Motor neuron (in vitro differentiated cells): Measurements from ENCODE around the gene LRRD1. TPM values are rescaled to one million over a fixed set of nuclear protein-coding genes. Genes with fewer than 3 reads are reported as not detected.
"Not testable (repeated sequence)": the region's sequence is repeated elsewhere in the genome, so short reads cannot be mapped to it uniquely, and the experiment has no call there.

Experiments used
- ATAC-seq, 8 experiments: fragments of 200-7000 bp; cut with Tn5 transposase; replicated peaks in 6 of 8; 2 replicates each; pipeline ENCODE4 v1.8.0; 2021; ENCODE audit warnings: mild to moderate bottlenecking in 8 of 8, moderate library complexity in 8 of 8
- H3K27ac ChIP-seq, 2 donors: fragments of 250-450 bp; sonication (Bioruptor Pico); 2 replicates each; pipeline ENCODE4 v1.9.0; 2021; ENCODE audit warnings: antibody characterized with exemption in 2 of 2, mild to moderate bottlenecking in 2 of 2, moderate library complexity in 1 of 2
- H3K4me1 ChIP-seq, 2 donors: fragments of 250-450 bp; sonication (Bioruptor Pico); replicated peaks in 1 of 2; 2 replicates each; pipeline ENCODE4 v1.6.1; 2021; ENCODE audit warnings: antibody characterized with exemption in 2 of 2, mild to moderate bottlenecking in 2 of 2, moderate library complexity in 1 of 2
- H3K4me3 ChIP-seq, 5 donors: fragments of 250-450 bp; sonication (Bioruptor Pico); 2 replicates each; pipeline ENCODE4 v1.9.0; 2021; ENCODE audit warnings: antibody characterized with exemption in 5 of 5, mild to moderate bottlenecking in 5 of 5, moderate library complexity in 4 of 5
- WGBS, 10 experiments: fragments of 450-650 bp; shearing (Covaris generic); methylation state at CpG; one replicate each; pipeline ENCODE4 v1.0.0; 2022; 5-methylcytosine and 5-hydroxymethylcytosine counted together
- in situ Hi-C, 9 experiments: fragments of 400-800 bp; cut with MboI; loops; one replicate each; pipeline ENCODE4 v1.15.0; 2021; ENCODE audit warnings: low sequenced_read_pairs in 9 of 9, low pct_unique_long_range_greater_than_20kb in 2 of 9; ENCODE audit not compliant: unreplicated experiment in 9 of 9
- total RNA-seq, 8 experiments: library from RNA; unstranded; fragments of 300-600 nt; gene quantifications; 2 replicates each; pipeline versions ENCODE4 v1.2.3 to v1.2.4, GENCODE V29; 2022

LRRD1 gene
- total RNA-seq = under 1 TPM in 7 of 8 experiments, not detected in 1; 0.10 to 1.00 (median 0.36) TPM

DNA sequence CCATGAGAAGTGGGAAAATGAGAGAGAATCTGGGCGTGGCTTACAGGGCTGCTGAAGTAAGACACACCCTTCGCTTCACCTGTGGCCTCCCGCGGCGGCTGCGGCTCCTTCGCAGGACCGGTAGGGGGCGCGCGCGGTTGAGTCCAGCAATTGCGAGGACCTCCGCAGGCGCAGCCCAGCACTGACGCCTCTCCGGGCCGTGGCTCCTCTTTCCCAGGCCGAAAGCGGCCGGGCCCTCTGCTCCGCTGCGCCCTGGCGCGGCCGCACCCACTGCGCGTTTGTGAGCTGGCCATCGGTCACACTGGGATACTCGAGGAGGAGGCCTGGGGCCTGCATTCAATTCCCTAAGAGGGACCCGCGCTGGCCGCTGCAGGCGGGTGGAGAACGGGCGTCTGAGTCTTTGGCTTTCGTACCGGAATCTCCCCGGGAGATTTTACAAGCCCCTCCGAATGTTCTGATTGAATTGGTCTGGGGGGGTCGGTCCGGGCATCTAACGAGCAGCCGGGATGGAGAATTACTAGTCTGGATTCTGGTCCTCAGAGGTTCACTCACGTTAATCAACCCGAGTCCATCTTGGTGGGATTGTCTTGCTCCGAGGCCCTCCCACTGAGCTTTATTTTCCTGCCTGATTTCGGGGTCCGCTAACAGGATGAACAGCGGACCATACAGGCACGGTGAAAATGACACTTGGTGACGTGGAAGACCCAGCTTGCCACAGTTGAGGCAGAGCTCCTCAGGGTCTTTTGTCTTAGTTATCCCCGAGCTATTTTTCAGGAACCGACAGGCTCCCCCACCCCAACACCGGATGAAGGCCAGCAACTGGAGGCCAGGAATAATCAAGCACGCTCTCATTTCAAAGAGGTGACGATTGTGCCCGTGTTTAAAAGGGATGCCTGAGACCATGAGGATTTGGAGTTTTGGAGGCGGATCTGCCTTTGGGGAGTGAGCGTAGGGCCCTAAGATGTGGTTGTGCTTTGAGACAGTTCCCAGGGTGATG is at the start of gene LRRD1:
TSS of gene LRRD1 (minus strand) at position 215 of the 997 bp plus-strand sequence. CDS start 13,940 bp downstream, outside the sequence.
- WGBS, 10 experiments = 0 to 100% (median 24%) methylated on average over 2 to 32 of the region's 60 CpGs; no CpG with 5 or more reads in 1 of the 10 experiments
- Histone ChIP-seq H3K4me1 (peaks cover 0 to 6% of the 10 kb centered on the region in 2 donors), H3K27ac (peak within 1 kb of the TSS in 1 of 2 donors; percentile 6), H3K4me3 (peak within 1 kb of the TSS in 4 of 5 donors; percentile 8 to 30 (median 26))
- peak; percentile 55 to 99 (median 83) for ATAC-seq
- in situ Hi-C loops = no loop called here

DNA sequence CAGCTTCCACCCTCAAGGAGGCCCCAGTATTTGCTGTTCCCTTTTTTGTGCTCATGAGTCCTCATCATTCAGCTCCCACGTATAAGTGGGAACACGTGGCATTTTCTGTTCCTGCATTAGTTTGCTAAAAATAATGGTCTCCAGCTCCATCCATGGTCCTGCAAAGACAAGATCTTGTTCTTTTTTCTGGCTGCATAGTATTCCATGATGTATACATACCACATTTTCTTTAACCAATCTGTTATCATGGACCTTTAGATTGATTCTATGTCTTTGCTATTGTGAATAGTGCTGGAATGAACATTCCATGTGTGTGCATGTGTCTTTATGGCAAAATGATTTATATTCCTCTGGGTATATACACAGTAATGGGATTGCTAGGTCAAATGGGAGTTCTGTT is 49.8 kb upstream of the LRRD1 start:
- no peak for ATAC-seq
- Histone ChIP-seq H3K4me1 (no peaks in the 10 kb centered on the region), H3K27ac (no peak overlapping the region), H3K4me3 (no peak overlapping the region)
- in situ Hi-C loops = loop anchor here in 1 of 9 experiments (25.0 kb wide), 1 partner anchor 209 kb away; the partner anchor contains the start of gene GATAD1
- 88 to 100% (median 100%) methylated on average over 1 to 2 of the region's 2 CpGs; no CpG with 5 or more reads in 3 of the 10 experiments for WGBS, 10 experiments

DNA sequence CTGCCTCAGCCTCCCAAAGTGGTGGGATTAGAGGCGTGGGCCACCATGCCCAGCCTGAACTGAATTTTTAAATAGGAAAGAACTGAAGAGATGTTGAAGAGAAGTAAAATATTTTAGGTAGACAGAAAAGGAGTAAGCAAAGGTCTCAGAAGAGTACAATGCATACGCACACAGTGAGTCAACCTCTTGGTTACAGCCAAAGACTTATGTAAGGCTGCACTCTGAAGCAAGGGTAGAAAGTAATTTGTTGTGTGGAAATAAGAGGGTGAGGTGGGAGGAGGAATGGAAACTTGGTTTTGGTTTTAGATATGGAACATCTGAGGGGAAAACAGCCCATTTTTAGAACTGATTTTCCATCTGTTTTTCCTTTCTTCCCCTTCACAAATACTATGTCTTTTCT is 49.2 kb upstream of the LRRD1 start:
- no peak overlapping the region for H3K27ac ChIP-seq
- no peaks in the 10 kb centered on the region for H3K4me1 ChIP-seq
- in situ Hi-C loops = loop anchor here in 1 of 9 experiments (25.0 kb wide), 1 partner anchor 209 kb away; the partner anchor contains the start of gene GATAD1
- no peak for ATAC-seq
- no peak overlapping the region for H3K4me3 ChIP-seq
- WGBS, 10 experiments = 80 to 100% (median 100%) methylated on average over 1 to 2 of the region's 2 CpGs; no CpG with 5 or more reads in 2 of the 10 experiments

DNA sequence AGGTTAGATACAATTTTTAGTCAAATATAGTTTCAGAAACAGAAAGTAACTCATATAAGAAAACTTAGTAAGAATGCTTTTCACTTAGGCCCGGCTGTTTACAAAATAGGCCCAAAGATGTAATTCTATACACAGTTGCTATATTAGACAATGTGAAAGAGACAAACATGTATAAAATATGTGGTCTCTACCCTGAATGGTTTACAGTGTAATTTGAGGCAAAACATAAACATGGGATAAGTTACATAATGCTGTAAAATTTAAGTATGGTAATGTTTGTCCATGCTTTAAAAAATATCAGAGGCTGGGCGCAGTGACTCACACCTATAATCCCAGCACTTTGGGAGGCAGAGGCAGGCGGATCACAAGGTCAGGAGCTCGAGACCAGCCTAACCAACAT is 48.0 kb upstream of the LRRD1 start:
- Histone ChIP-seq H3K4me3 (no peak overlapping the region), H3K4me1 (no peaks in the 10 kb centered on the region), H3K27ac (no peak overlapping the region)
- 86 to 100% (median 93%) methylated on average over 1 to 4 of the region's 4 CpGs; no CpG with 5 or more reads in 1 of the 10 experiments for WGBS, 10 experiments
- no peak for ATAC-seq
- in situ Hi-C loops = loop anchor here in 1 of 9 experiments (25.0 kb wide), 1 partner anchor 210 kb away; the partner anchor contains the start of gene GATAD1

DNA sequence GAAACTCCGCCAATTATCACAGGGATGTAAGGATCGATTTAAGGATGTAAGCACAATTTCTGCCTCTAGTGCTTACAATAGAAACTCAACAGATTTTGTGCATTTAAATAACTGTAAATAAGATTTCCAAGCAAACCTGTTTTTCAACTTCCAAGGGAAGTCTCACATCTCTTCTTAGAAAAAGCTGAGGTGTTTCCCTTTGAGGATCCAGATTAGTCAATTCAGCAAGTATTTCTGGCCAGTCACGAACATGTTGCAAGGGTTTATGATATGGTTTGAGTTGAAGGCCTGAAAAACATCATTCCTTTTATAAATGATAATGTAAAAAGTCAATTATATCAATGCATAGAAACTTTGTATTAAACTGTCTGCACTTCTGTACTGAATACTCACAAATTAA is 42.8 kb upstream of the LRRD1 start:
- ATAC-seq = no peak
- no peaks in the 10 kb centered on the region for H3K4me1 ChIP-seq
- no peak overlapping the region for H3K27ac ChIP-seq
- 88 to 100% (median 95%) methylated on average over 1 to 3 of the region's 3 CpGs; no CpG with 5 or more reads in 1 of the 10 experiments for WGBS, 10 experiments
- in situ Hi-C loops = no loop called here
- H3K4me3 ChIP-seq = no peak overlapping the region

DNA sequence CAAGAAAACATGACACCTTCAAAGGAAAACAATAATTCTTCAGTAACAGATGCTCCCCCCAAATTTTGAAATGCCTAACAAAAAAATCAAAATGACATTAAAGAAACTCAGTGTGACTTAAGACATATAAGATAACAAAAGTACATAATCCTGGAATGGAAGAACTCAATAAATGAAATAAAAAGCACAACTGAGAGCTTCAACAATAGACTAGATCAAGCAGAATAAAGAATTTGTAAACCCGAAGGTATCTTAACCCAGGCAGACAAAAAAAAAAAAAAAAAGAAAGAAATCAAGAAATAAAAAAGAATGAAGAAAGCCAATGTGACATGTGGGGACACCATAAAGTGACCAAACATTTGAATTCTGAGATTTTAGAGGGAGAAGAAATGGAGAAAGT is 27.7 kb upstream of the LRRD1 start:
- Histone ChIP-seq H3K27ac (no peak overlapping the region), H3K4me1 (no peaks in the 10 kb centered on the region), H3K4me3 (no peak overlapping the region)
- ATAC-seq = no peak
- in situ Hi-C loops = no loop called here
- 86 to 100% (median 97%) methylated on average over 1 of the region's 1 CpG for WGBS, 10 experiments

DNA sequence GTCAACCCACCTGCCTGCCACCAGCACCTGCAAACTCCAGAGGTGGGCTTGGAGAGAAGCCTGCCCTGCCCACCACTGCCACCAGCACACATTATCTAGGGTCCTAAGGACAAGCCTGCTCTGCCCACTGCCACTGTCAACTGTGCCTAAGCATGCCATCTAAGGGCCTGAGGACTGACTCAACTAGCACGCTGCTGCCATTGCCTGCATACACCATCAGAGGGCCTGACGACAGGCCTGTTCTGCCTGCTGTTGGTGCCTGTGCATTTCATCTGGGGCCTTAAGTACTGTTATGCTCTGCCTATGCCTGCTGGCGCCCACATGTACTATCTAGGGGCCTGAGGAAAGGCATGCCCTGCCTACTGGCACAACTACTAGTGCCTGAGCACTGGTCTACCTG is 27.0 kb upstream of the LRRD1 start:
- WGBS, 10 experiments = 100% methylated on average over 1 to 3 of the region's 3 CpGs; no CpG with 5 or more reads in 5 of the 10 experiments
- Histone ChIP-seq H3K27ac (no peak overlapping the region), H3K4me3 (no peak overlapping the region), H3K4me1 (no peaks in the 10 kb centered on the region)
- in situ Hi-C loops = no loop called here
- no peak for ATAC-seq

DNA sequence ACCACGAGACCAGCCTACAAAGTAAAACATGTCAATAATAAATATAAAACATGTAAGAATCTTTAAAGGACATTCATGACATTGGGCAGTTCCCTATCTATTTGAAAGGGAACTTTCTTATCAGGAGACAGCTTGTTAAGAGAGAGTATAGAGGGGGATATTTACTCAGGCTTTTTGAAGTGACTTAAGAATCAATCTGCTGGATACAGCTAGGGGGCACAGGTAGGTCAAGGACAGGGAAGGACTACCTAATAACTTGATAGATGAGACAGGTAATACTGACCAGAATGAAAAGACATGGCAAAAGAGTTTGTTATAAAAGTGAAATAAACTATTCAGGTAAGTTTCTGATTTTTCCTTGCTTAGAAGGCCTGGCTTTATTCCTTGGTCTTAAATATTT is 21.8 kb upstream of the LRRD1 start:
- in situ Hi-C loops = no loop called here
- WGBS, 10 experiments = 100% methylated on average over 1 of the region's 1 CpG; no CpG with 5 or more reads in 3 of the 10 experiments

DNA sequence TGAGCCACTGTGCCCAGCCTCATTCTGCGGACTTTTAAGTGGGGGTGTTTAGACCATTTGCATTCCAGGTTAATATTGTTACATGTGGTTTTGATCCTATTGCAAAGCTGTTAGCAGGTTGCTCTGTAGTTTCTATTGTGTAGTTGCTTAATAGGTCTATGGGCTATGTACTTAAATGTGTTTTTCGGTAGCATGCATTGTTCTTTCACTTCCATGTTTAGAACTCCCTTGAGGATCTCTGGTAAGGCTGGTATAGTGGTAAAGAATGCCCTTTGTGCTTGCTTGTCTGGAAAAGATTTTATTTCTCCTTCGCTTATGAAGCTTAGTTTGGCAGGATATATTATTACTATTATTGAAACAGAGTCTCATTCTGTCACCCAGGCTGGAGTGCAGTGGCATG is 13.4 kb upstream of the LRRD1 start:
- in situ Hi-C loops = no loop called here
- H3K4me1 ChIP-seq = no peaks in the 10 kb centered on the region

More for the DNA sequence above, 21.8 kb upstream of the LRRD1 start:
- Histone ChIP-seq H3K4me3 (no peak overlapping the region), H3K4me1 (no peaks in the 10 kb centered on the region), H3K27ac (no peak overlapping the region)
- no peak for ATAC-seq

DNA sequence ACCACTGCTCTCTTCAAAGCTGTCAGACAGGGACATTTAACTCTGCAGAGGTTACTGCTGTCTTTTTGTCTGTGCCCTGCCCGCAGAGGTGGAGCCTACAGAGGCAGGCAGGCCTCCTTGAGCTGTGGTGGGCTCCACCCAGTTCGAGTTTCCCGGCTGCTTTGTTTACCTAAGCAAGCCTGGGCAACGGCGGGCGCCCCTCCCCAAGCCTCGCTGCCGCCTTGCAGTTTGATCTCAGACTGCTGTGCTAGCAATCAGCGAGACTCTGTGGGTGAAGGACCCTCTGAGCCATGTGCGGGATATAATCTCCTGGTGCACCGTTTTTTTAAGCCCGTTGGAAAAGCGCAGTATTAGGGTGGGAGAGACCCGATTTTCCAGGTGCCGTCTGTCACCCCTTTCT is 10.3 kb upstream of the LRRD1 start:
- H3K4me1 ChIP-seq, H3K4me3 ChIP-seq, in situ Hi-C loops, ATAC-seq, H3K27ac ChIP-seq: not testable (repeated sequence)
- WGBS, 10 experiments = 97% methylated on average over 6 of the region's 15 CpGs; no CpG with 5 or more reads in 9 of the 10 experiments

More for the DNA sequence above, 13.4 kb upstream of the LRRD1 start:
- 89 to 100% (median 100%) methylated on average over 1 to 3 of the region's 3 CpGs; no CpG with 5 or more reads in 1 of the 10 experiments for WGBS, 10 experiments
- H3K27ac ChIP-seq = no peak overlapping the region
- ATAC-seq = no peak
- H3K4me3 ChIP-seq = no peak overlapping the region

DNA sequence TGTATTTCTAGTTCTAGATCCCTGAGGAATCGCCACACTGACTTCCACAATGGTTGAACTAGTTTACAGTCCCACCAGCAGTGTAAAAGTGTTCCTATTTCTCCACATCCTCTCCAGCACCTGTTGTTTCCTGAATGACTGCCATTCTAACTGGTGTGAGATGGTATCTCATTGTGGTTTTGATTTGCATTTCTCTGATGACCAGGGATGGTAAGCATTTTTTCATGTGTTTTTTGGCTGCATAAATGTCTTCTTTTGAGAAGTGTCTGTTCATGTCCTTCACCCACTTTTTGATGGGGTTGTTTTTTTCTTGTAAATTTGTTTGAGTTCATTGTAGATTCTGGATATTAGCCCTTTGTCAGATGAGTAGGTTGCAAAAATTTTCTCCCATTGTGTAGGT is 5.4 kb upstream of the LRRD1 start:
- H3K4me3 ChIP-seq, in situ Hi-C loops, H3K27ac ChIP-seq, ATAC-seq, H3K4me1 ChIP-seq: not testable (repeated sequence)
- WGBS, 10 experiments = no CpG with 5 or more reads among the region's 1 CpG

DNA sequence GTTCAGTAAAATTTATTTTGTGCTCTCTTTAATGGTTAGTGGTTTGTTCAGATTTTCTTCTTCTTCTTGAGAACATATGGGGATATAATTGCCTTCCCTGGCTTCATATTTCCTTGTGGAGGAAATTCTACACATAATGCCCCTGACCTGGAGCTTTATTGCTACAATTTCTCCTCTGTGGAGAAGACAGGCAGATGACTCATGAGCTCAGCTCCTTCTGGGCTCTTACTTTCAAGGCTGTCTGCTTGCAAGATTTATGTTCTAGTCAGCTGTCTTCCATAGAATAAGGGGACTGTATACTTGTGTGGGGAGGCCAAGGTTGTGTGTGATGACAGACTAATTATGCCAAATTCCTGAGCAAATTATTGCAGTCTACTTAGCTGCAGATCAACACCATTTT is 1.6 kb downstream of the LRRD1 start:
- ATAC-seq = peak in 6 of 8 experiments; percentile 33 to 100 (median 96)

DNA sequence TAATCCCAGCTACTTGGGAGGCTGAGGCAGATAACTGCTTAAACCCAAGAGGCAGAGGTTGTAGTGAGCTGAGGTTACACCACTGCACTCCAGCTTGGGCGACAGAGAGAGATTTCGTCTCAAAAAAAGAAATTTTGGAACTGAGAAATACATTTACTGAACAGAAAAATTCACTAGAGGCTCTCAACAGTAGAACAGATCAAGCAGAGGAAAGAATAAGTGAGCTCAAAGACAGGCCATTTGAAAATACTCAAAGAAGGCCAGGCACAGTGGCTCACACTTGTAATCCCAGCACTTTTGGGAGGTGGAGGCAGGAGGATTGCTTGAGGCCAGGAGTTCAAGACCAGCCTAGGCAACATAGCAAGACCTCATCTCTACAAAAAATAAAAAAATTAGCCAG is 9.4 kb downstream of the LRRD1 start:
- in situ Hi-C loops, ATAC-seq, H3K27ac ChIP-seq, H3K4me3 ChIP-seq, H3K4me1 ChIP-seq: not testable (repeated sequence)
- WGBS, 10 experiments = 17 to 100% (median 78%) methylated on average over 1 to 2 of the region's 2 CpGs; no CpG with 5 or more reads in 3 of the 10 experiments

More for the DNA sequence above, 1.6 kb downstream of the LRRD1 start:
- H3K4me1 ChIP-seq = peaks cover 0 to 6% of the 10 kb centered on the region in 2 donors
- no peak overlapping the region for H3K27ac ChIP-seq
- in situ Hi-C loops = no loop called here
- no peak overlapping the region for H3K4me3 ChIP-seq
